AG04449 (cell line): ENCODE data around the gene IMMP2L.

ENCODE experiments used
- CTCF ChIA-PET: fragments of 350-600 bp; formaldehyde crosslinking; extraction: SDS; loops from one replicate; lab custom pipeline; 2021; ENCODE audit warnings: antibody characterized with exemption; lab: Yijun Ruan, JAX
- POLR2A ChIA-PET: fragments of 400-600, 350-600 bp; formaldehyde crosslinking; extraction: SDS; loops from one replicate; lab custom pipeline; 2020; ENCODE audit warnings: antibody characterized with exemption, inconsistent platforms; lab: Yijun Ruan, JAX
- DNase-seq: peaks from one replicate; pipeline ENCODE4 v3.0.0-alpha.2; 2010; ENCODE audit warnings: low read depth, low spot score
- H3K4me3 ChIP-seq: 2 replicates; pipeline ENCODE4 v1.5.1; 2011; ENCODE audit warnings: low read depth, mild to moderate bottlenecking, control low read depth, low read length
- CTCF ChIP-seq: IDR thresholded peaks from one replicate; pipeline ENCODE4 v1.5.1; 2011; ENCODE audit warnings: mild to moderate bottlenecking, moderate library complexity, low read length, control low read depth, inconsistent platforms; ENCODE audit not compliant: insufficient read depth; ENCODE audit errors: missing control alignments

The IMMP2L gene

GRCh38 chr7:111320133-111320532, 242.2 kb downstream of the IMMP2L start:
- CTCF ChIA-PET: no interaction called here
- DNase-seq: no peak
- TF ChIP-seq CTCF: no peak
- no peak overlapping the region for H3K4me3 ChIP-seq
- POLR2A ChIA-PET: no interaction called here

GRCh38 chr7:111312966-111313365, 249.3 kb downstream of the IMMP2L start:
- no peak overlapping the region for H3K4me3 ChIP-seq
- POLR2A ChIA-PET: interaction anchor here (0.6 kb wide), 1 partner anchor 21 kb away, joined by 3 read pairs; no protein-coding TSS in a partner anchor
- CTCF ChIA-PET: interaction anchor here (1.2 to 1.5 kb wide), 2 partner anchors 9 to 13 kb away, joined by 3 to 4 read pairs; no protein-coding TSS in a partner anchor
- DNase-seq: no peak
- no peak for TF ChIP-seq CTCF

DNA sequence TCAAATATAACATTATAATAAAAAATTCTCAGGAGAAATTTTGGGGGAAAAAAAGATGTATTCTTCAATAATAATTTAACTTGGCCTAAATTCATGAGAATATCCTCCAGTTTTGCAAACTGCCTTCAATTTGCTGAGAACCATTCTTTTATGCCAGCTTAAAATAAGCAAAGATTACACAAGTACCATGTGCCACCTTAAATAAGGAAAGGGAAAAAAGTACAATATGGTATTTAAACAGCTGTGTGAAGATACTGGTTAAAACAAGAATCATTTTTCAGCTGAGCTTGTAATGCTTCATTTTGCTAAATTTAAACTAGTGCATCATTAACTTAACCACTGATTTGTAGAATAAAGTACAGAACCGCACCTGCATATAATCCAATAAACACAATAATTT, 253.6 kb downstream of the IMMP2L start:
- no peak for DNase-seq
- H3K4me3 ChIP-seq: no peak overlapping the region
- POLR2A ChIA-PET: no interaction called here
- CTCF ChIA-PET: no interaction called here
- TF ChIP-seq CTCF: no peak

DNA sequence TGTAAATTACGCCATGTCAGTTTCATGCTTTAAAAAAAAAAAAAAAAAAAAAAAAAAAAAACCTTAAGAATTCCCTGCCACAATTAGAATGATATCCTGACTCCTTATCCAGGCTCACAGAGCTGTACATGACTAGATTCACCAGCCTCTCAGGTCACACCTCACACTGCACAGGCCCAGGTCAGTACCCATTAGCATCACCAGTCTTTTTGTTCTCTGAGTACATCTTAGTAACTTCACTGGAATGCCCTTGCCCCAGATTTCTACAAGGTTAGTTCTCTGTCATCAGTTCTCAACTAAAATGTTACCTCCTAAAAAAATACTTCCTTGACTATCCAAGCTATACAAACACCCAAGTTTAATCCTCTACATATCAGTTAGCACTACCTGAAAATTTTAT, 260.4 kb downstream of the IMMP2L start:
- no peak for DNase-seq
- no peak overlapping the region for H3K4me3 ChIP-seq
- POLR2A ChIA-PET: interaction anchor here (0.7 kb wide), 1 partner anchor 842 kb away, joined by 4 read pairs; no protein-coding TSS in a partner anchor
- no peak for TF ChIP-seq CTCF
- CTCF ChIA-PET: no interaction called here

DNA sequence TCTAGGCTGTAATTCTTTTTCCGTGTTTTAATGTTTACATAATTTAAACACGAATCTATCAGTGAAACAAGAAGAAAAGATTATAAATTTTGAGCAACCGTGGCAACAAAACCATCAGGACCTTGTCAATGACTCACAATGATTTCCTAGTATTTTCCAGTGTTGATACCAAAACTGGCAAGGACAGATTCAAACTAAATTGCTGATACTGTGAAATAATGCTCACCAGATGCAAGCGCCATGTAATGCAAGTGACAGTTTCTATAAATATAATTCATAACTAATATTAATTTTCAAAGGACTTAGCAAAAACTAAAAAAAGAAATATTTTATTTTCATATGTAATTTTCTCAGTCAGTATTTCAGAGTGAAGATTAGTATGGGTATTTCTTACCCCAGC, 267.8 kb downstream of the IMMP2L start:
- CTCF ChIA-PET: interaction anchor here (1.4 kb wide), 1 partner anchor 19 kb away, joined by 3 read pairs; no protein-coding TSS in a partner anchor
- TF ChIP-seq CTCF: no peak
- no peak overlapping the region for H3K4me3 ChIP-seq
- POLR2A ChIA-PET: no interaction called here
- DNase-seq: no peak

DNA sequence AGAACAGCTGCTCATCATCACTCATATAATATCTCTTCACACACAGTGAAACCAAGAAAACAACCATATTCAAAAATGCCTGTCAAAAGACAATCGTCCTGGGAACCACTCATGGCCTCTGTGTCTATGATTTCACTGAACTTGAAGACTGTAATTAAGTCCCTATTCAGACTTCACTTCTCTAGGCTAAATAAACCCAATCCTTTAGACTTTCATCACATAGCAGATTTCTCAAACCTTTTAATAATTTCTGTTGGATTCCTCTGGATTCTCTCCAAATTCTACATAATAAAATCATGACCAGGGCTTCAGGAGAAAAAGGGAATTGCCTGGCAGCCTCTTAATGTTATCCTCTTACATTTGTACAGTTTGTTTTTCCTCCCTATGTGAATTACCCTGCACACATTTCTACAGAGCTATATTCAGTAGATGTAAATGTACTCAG, 270.2 kb downstream of the IMMP2L start:
- no peak for TF ChIP-seq CTCF
- POLR2A ChIA-PET: interaction anchor here (0.6 kb wide), 1 partner anchor 21 kb away, joined by 3 read pairs; no protein-coding TSS in a partner anchor

More for the DNA sequence above, 270.2 kb downstream of the IMMP2L start:
- DNase-seq: peak; percentile 26
- H3K4me3 ChIP-seq: no peak overlapping the region
- CTCF ChIA-PET: no interaction called here
